ENCODE results near the gene GPR180.

DNA sequence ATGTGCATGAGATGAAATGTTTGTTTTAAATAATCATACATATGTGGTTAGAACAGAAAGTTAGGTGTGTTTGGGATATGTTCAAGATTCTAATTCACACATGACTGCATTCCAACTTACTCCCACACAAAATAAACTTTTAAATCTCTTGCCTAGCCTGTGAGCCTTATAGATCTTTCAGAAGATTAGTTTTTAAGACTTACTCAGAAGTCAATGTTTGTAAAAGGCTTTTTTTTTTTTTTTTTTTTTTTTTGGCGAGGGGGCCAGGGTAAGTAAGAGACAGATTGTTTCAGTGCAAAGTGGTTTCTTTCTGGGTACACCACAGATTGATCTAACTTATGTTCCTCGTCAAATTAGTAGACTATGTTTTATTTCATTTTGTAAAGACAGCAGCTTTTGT is 39.1 kb downstream of the GPR180 start:
- TF ChIP-seq POLR2A (IDR thresholded peaks at IDR 0.05; ENCODE audit: low read length) (no peak), GATA1 (IDR thresholded peaks at IDR 0.05; ENCODE audit: low read depth, low read length) (no peak)

All from erythroblast (primary cell).